Glomerular visceral epithelial cell (primary cell): ENCODE measurements around the gene RGL2.
A peak's percentile ranks its signal among the peaks of the same experiment; 100 is the strongest.
"Not testable (repeated sequence)": the region's sequence is repeated elsewhere in the genome, so short reads cannot be mapped to it uniquely, and the experiment has no call there.

Experiments
- DNase-seq: peaks from one replicate; pipeline ENCODE4 v3.0.0-alpha.2; 2016; ENCODE audit errors: extremely low spot score

Gene RGL2

GRCh38 chr6:33298773-33299236 lies at the start of gene RGL2:
RGL2 (minus strand) TSS chr6:33298942; CDS start chr6:33298610, 332 bp downstream.
- peak; percentile 72 for DNase-seq

GRCh38 chr6:33347816-33348215 lies 49.1 kb upstream of the RGL2 start:
- DNase-seq, result no peak

- DNase-seq, result not testable (repeated sequence)
Measured at GRCh38 chr6:33346972-33347371, 48.2 kb upstream of the RGL2 start.

- DNase-seq, result peak; percentile 87
Measured at GRCh38 chr6:33344701-33345697, 46.3 kb upstream of the RGL2 start.

GRCh38 chr6:33343953-33344611 lies 45.3 kb upstream of the RGL2 start:
- no peak for DNase-seq

GRCh38 chr6:33343606-33343952 lies 44.8 kb upstream of the RGL2 start:
- not testable (repeated sequence) for DNase-seq

GRCh38 chr6:33339193-33339592 lies 40.5 kb upstream of the RGL2 start:
- DNase-seq, result no peak

GRCh38 chr6:33336495-33336894 lies 37.8 kb upstream of the RGL2 start:
- DNase-seq, result no peak

- no peak for DNase-seq
Measured at GRCh38 chr6:33335916-33336315, 37.2 kb upstream of the RGL2 start.

GRCh38 chr6:33333666-33334065 lies 34.9 kb upstream of the RGL2 start:
- no peak for DNase-seq

- DNase-seq, result no peak
Measured at GRCh38 chr6:33330736-33331135, 32.0 kb upstream of the RGL2 start.

- DNase-seq, result no peak
Measured at GRCh38 chr6:33329058-33329457, 30.3 kb upstream of the RGL2 start.

- DNase-seq, result no peak
Measured at GRCh38 chr6:33324125-33324524, 25.4 kb upstream of the RGL2 start.

GRCh38 chr6:33323623-33323948 lies 24.8 kb upstream of the RGL2 start:
- no peak for DNase-seq

GRCh38 chr6:33321227-33321626 lies 22.5 kb upstream of the RGL2 start:
- DNase-seq, result no peak

- peak; percentile 58 for DNase-seq
Measured at GRCh38 chr6:33320315-33321181, 21.8 kb upstream of the RGL2 start.

- no peak for DNase-seq
Measured at GRCh38 chr6:33319939-33320314, 21.2 kb upstream of the RGL2 start.

- no peak for DNase-seq
Measured at GRCh38 chr6:33318426-33319073, 19.8 kb upstream of the RGL2 start.

- DNase-seq, result peak; percentile 99
Measured at GRCh38 chr6:33317669-33318425, 19.1 kb upstream of the RGL2 start, which contains the start of gene ZBTB22. ZBTB22 (minus strand) TSS chr6:33317744; CDS start chr6:33316916, 828 bp downstream.

GRCh38 chr6:33317419-33317668 lies 18.6 kb upstream of the RGL2 start:
- DNase-seq, result no peak
